ENCODE data around the gene TBCD. TPM values are rescaled to one million over a fixed set of nuclear protein-coding genes. Genes with fewer than 3 reads are reported as not detected.

The TBCD gene
- polyA plus RNA-seq, 5 donors: 87.2 to 119 (median 109) TPM

DNA sequence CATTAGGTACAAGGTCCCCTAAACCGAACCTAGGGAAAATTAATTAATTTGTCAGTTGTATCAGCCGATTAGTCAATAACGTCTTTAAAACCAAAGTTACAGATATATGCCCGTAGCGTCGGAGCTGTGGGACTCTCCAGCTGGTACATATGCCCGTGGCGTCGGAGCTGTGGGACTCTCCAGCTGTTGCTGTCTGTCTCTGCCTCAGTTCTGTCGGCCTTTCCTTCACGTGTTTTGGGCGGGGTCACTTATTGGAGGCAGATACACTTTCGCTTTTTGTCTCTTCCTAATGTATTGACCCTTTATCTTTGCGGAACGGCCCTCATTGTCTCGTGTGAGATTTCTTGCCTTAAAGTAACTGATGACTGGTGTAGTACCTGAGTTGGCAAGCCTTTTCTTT is 150.0 kb downstream of the TBCD start:
- no peak for DNase-seq

DNA sequence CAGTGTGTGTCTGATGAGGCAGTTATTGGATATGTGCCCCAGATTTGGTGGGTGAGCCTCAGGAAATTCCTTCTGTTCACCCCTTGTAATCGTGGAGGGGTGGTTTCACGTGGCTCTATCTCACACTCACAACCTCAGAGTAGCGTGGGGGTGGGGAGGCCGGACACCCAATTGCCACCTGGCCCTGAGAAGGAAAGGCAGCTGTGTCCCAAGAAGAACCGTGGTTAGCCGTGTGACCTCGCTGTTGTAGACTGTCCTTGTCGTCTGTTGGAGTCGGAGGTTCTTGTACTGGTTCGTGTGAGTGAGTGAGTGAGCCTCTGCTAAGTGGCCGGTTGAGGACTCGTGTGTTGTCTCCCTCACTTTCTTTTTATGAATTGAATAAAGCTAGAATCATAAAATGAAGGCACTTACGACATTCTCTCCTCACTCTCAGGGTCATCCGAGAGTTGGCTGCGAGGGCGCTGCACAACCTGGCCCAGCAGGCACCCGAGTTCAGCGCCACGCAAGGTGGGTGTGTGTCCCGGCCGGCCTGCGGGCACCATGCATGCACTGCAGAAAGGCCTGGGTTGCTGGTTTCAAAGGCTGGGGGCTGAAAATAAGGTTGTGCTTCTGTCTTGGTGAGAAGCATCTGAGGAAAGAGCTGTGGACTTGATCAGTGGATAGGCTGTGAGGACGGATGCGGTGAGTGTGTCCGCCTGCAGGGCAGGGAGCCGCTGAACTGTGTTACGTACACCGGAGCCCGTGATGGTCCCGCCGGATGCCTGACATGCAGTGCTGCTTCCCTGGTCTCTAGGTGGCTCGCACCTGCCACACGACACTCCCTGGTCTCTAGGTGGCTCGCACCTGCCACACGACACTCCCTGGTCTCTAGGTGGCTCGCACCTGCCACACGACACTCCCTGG is 151.4 kb downstream of the TBCD start:
- no peak for DNase-seq

DNA sequence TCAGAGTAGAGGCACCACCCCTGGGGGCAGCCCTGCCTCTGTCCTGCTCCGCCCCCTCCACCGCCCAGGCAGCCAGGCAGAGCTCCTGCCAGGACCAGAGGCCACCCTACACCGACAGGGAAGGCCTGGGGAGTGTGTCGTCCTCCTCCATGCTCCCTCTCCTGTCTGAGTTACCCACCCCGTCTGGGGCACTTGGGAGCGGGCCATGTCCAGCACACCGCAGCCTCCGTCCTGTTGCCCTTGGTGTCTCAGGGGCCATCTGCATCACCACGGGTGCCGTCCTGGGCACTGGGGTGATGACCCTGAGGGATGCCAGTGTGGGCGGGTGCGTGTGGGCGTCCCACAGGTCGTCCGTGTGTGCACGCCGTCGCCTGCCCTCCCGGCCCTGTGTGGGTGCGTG is 153.3 kb downstream of the TBCD start:
- no peak for DNase-seq

DNA sequence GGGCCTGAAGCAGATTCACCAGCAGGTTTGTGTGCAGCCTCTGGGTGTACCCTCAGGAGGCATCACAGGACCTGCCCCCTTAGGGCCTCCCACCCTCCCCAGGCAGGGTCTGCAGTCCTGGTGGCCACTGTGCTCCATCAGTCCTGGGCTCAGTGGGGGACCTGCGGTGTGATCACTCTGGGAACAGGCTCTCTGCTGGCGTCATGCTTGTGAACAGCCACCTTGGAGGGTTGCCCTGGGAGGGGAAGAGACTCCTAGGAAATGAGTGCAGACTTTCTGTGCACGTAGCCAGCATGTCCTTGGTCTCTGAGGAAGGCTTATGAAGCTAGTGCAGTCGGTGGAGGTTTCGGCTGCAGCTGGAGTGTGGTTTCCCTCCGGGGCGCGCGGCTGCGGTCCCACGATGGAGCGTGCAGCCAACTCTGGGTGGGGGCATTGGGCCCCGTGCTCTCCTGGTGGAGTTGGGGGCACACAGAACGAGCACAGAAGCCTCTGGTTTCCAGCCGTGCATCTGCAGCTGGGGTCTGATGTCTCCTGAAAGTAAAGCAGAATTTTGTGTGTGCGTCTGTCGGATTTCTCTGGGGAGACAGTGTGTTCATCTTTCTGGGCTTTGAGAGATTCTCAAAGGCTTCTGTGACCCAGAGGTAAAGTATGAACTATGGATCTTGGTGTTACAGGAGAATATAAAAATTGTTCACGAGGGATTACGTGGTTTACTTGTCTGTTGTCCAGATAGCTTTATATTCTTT is 156.1 kb downstream of the TBCD start:
- DNase-seq: no peak

DNA sequence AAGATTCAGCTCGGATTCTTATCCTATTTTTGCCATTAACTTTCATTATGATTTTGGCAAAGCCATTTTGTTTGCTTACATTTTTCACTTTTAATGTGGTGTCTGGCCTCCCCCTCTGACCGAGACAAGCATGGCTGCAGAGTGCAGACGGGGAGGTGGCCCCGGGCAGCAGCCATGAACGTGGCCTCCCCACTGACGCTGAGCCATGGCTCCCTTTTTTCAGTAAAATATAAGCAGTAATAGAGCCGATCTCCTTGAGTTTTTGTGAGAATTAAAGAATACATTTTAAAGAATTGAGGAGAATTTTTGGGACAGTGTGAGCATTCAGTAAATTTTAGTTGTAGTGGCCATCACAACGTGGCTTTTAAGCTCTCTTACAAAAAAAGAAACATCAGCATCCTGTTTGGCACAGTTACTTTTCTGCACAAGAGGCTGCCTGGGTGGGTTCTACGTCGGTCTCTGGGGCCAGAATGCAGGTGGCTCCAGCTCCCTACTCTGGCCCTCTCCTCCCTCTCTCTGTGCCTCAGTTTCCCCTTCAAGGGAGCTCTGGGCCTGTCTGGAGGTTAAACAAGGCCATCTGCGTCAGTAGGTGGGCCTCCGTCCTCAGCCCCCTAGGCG is 156.8 kb downstream of the TBCD start:
- no peak for DNase-seq

DNA sequence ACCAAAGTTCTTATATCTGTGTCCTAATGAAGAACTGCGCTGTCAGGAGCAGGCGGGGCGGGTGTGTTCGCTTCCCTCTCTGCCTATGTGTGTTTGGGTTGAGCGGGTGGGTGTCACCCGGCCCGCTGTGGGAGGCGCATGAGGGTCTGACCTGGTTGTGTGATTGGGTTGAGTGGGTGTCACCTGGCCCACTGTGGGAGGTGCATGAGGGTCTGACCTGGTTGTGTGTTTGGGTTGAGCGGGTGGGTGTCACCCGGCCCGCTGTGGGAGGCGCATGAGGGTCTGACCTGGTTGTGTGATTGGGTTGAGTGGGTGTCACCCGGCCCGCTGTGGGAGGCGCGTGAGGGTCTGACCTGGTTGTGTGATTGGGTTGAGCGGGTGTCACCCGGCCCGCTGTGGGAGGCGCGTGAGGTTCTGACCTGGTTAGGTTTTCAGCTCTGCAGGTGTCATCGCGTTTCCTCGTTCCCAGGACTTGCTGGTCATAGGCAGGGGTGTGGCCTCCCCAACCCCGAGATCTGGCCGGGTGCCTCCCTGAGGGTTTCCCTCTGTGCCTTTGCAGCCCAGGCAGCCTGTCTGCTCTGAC is 157.5 kb downstream of the TBCD start:
- no peak for DNase-seq

DNA sequence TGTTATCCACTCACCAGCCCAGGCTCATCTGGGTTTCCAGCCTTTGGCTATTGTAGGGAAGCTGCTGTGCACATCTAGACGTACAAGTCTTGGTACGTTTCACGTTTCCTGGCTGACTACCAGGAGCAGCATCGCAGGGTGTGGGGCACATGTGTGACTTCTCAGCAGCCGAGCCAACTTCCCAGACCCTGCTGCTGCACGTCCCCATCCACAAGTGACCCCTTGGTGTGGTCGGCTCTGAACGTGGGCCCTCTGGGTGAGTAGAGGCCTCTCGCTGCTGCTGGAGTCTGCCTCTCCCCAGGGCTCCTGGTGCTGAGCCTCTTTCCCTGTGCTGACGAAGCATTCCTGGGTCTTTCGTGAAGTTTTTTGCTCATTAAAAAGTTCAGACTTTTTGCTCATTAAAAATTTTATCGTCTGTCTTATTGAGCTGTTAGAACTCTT is 158.2 kb downstream of the TBCD start:
- no peak for DNase-seq

DNA sequence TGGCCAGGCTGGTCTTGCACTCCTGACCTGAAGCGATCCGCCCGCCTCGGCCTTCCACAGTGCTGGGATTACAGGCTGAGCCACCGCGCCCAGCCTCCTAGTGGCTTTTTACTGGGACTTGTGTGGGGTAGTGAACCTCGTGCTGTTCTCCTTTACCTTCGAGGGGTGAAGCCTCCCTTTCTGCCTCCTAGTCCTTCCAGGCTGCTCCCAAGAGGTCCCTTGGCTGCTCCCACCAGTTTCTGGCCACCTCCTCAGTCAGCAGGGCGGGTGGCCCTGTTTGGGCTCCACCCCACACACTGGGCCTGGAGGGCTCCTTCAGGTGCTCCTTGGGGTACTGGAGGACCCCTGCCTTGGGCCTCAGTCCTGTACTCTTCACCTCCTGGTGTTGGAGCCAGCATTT is 158.9 kb downstream of the TBCD start:
- no peak for DNase-seq

DNA sequence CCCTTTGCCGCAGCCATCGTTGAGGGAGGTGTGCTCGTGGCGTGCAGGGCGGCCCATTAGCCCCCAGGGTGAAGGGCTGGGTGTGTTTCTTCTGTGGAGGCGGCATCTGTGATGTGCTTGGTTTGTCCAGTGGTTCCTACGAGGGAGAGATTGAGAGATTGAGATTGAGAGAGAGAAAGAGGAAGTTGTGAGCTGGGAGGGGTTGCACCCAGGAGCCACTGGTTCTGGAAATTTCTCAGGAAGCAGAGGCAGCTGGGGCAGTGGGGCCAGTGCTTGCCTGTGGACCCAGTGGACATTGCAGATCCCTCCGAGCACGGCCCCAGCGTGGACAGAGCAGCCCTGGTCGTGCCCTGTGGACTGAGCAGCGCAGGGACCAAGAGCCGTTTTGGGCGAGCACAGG is 160.0 kb downstream of the TBCD start:
- no peak for DNase-seq

DNA sequence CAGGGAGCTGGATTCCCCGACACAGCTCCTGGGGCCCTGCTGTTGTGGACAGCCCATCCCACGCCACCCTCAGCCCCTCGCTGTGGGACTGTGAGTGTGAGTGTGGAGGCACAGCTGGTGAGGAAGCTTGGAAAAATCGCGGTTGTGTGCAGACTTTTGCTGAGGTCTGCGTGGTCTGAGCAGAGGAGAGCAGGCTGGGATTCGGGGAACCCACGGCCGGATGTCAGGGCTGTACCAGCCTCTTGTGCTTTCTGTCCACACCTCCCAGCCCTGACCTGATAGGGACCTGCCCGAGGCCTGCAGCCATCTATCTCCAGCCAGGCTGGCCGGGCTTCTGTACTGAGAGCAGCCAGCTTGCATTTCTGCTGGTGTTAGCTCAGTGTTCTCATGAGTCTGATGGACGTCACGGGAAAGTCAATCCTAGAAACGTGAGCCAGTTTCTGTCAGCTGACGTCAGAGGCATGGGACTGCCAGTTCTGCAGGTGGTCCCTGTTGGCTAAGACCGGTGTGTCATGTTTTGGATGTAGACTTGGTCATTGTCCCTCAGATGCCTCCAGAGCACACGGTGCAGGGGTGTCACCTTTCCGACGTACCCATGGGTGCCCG is 160.7 kb downstream of the TBCD start:
- DNase-seq: no peak

DNA sequence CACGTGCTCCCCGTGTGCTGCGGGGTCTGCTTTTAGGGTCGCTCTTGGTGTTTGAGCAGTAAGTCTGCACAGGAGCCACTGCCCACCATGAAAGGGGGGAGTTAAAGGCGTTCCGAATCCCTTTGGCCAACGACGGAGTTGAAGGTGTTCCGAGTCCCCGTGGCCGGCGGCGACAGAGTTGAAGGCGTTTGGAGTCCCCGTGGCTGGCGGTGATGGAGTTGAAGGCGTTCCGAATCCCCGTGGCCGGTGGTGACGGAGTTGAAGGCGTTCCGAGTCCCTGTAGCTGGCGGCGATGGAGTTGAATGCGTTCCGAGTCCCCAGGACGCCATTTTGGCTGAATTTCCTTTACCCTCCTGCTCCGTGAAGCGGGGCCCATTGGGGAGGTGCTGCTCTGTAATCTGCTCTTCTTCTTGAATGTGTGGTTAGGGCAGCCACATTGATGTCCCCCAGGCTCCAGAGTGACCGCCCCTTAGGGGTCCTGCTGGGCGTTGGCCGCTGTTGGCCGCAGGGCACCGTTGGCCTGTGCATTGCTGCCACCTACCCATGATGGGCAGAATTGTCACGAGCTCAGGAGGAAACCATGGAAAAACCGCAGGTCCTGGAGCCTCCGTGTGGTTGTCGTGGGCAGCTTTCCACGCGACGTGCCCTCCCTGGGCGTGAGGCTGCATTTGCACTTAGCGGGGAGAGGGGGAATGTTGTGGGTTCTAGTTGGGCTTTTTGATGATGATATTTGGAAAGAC is 161.6 kb downstream of the TBCD start:
- DNase-seq: no peak

DNA sequence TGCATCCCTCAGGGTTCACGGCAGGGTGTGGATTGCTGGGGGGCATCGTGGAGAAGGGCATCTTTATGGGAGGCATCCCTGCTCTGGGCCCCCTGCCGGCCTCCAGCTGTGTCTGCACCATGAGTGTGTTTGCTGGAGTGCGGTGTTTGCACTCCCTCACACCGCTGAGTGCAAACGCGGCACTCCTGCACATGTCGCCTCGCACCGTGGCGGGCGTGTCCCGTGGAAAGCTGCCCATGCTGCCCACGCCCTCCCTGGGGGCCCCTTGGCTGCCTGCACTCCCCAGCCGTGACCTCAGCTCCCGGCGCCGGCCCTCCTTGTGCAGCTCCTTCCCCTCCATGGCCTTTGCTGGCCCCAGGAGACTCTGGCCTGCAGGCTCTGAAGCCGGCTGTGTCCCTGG is 162.5 kb downstream of the TBCD start:
- no peak for DNase-seq

DNA sequence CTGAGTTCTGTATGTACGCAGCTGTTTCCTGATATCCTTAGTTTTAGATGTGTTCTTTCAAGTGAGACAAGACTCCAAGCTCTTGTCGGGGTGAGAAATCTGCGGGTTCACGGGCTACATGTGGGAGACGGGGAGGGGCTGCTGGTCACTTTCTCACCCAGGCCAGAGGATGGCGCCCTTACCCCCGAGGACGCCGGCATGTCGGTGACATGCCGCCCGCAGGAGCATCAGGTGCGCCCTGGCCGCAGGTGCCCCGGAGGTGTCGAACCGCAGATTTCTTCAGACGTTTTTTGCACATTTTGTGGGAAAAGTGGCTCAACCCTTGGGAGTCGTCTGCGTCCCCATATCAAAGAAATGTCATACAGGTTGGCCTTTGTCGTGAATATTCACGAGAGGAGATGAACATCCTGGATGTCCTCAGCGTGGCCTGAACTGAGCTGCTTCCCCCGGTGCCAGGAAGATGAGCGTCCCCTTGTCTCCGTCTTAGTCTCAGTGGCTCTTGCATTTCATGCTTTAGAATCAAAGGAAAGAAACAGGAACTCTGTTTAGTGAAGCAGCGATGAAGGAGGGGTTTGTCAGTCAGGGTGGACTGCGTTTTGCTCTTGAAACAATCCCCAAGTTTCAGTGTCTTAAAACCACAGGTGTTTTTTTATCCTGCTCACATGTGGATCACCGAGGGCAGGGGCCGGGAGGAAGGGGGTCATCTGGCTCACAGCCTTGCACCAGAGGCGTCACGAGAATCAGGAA is 163.3 kb downstream of the TBCD start:
- DNase-seq: no peak

DNA sequence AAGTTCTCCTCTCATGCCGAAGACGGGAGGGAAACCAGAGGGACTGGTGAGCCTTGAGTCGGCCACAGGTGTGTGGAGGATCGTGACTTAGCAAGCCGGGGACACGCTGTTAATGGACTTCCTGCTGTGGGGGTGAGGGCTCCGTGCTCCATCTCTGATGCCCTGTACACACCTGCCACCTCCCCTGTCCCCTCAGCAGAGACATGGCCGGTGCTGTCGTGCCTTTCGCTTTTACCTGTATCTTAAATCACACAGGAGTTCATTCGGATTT is 163.8 kb downstream of the TBCD start:
- DNase-seq: no peak

DNA sequence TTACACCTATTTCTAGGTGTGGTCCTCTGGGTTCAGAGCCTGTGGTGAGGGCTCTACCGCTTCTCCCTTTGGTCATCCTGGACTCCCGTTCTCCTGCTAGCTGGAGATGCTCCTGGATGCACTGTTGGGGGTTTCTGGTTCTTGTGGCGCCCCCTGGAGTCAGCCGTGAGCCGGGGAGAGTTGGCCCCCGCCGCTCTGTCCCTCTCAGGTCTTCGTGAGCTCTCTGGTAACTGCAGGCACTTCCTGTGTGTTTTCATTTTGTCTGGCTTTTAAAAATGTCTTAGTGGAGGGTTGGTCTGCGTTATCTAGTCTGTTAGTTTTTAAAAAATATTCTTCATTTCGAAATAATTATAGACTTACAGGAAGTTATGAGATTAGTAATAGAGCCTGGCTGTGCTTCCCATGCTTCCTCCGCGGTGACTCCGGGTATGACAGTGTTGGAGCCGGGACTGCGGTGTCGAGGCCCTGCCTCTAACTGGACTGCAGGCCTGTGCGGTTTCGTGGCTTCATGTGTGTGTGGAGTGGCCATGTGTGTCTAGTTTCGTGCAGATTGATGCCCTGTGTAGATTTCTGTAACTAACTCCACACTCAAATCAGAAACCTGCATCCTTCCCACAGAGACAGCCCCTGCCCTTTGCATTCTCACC is 166.0 kb downstream of the TBCD start:
- DNase-seq: no peak

DNA sequence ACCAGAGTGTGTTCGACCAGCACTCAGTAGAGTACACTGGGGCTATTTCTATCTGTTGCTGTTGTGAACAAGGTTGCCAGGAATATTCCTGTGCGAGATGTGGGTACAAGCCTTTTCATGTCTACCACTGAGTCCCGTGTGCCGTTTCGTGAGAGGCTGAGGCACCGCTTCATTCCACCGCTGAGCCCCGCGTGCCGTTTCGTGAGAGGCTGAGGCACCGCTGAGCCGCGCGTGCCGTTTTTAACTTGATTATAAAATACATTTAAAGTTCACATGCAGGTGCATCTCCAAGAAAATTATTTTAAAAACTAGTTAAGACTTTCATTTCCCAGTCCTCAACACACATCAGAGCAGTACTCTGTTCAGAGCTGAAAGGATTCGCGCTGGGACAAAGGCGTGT is 166.6 kb downstream of the TBCD start:
- no peak for DNase-seq

DNA sequence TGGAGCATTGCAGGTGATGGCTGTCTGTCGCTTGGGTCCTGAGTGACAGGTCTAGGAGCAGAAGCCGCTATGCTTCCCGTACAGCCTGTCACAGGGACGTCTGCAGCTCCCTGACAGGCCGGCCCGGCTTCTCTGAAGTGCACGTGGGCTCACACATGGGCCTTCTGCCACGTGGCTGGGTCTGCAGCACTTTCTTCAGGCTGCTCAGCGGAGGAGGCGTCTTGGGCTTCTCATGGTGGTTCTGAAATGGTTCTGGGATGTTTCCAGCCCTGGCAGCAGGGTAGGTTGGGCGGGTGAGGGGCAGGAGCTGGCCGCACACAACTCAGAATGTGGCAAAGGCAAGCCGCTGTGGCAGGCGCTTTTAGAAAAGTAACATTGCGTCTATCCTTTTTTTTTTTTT is 168.3 kb downstream of the TBCD start:
- no peak for DNase-seq

DNA sequence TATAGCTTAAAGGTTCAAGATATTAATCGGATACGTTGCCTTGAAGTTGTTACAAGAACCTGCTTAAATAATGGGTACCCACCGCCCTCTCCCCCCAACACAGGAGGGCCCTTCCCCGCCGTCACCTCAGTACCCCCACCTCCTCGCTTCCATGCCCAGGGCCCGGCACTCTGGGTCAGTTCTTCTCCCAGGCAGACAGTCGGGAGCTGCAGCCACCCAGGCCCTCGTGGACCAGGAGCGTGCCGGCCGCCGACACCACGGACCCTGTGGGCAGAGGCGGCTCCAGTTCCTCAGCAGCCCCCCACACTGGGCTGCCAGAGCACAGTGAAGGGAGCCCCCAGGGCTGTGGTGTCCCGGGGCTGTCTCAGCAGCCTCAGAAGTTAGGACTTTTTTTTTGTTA is 168.8 kb downstream of the TBCD start:
- DNase-seq: no peak

DNA sequence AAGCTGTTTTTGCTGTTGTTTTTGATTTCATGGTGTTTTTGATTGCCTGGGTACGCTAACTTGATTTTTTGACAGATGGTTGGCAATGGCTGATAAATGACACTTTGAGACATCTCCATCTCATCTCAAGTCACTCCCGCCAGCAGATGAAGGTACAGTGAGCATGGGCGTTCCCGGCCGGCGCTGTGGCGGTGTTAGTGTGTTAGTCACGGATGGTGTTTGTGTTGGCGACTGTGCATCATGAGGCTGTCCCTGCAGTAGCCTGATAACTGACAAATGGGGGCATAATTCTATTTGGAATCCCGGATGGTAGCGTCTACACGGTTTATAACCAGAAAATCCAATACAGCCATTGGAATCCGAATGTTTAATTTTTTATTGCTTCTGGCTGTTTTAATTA is 169.6 kb downstream of the TBCD start:
- DNase-seq: no peak

DNA sequence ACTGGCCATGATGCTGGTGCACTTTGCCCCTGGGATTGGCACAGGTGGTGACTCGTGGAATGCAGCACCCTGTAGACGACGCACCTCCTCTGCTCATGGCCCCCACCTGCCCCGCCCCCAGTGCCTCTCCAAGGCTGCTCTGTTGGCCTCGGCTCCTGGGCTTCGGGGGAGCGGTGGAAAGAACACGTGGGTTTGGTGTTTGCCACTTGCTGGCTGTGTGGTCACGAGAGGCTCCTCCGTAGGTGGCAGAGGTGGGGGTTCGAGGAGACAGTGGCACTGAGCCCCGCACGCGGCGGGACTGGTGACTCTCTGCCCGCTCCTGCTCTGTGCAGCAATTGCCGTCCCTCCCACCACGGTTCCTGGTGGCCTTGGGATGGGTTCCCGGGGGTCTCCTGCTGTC is 170.8 kb downstream of the TBCD start:
- DNase-seq: no peak
